Fibroblast of the aortic adventitia (primary cell): Measurements from ENCODE around the gene ADARB2. TPM values are rescaled to one million over a fixed set of nuclear protein-coding genes. Genes with fewer than 3 reads are reported as not detected.
"Not testable (repeated sequence)": the region's sequence is repeated elsewhere in the genome, so short reads cannot be mapped to it uniquely, and the experiment has no call there.

Experiments used
- DNase-seq: peaks from one replicate; pipeline ENCODE4 v3.0.0-alpha.2; 2010; ENCODE audit warnings: low read depth
- H3K4me3 ChIP-seq: 2 replicates; pipeline ENCODE4 v1.5.1; 2011; ENCODE audit warnings: low read depth, mild to moderate bottlenecking, control low read depth, low read length, moderate library complexity
- CTCF ChIP-seq: IDR thresholded peaks from 2 replicates; pipeline ENCODE4 v1.5.1; 2011; ENCODE audit warnings: mild to moderate bottlenecking, low read length, control low read depth, inconsistent platforms; ENCODE audit not compliant: insufficient read depth
- total RNA-seq: library from RNA; depleted of rRNA; stranded (reverse); fragments of >200 nt; gene quantifications from 2 replicates; pipeline ENCODE4 v1.2.3, GENCODE V29; 2012; ENCODE audit warnings: low replicate concordance

The ADARB2 gene
- total RNA-seq, 1 donor: not detected

GRCh38 chr10:1163204-1163660 lies 574.1 kb downstream of the ADARB2 start:
- no peak for TF ChIP-seq CTCF
- no peak for DNase-seq
- H3K4me3 ChIP-seq: no peak overlapping the region

GRCh38 chr10:1162481-1163203 lies 574.7 kb downstream of the ADARB2 start:
- H3K4me3 ChIP-seq: no peak overlapping the region
- TF ChIP-seq CTCF: no peak
- DNase-seq: no peak

- DNase-seq, H3K4me3 ChIP-seq: not testable (repeated sequence)
Measured at GRCh38 chr10:1161315-1161673, 576.0 kb downstream of the ADARB2 start.

GRCh38 chr10:1160561-1161314 lies 576.6 kb downstream of the ADARB2 start:
- no peak overlapping the region for H3K4me3 ChIP-seq
- TF ChIP-seq CTCF: no peak
- no peak for DNase-seq

GRCh38 chr10:1159131-1160061 lies 577.9 kb downstream of the ADARB2 start:
- no peak for DNase-seq
- H3K4me3 ChIP-seq: no peak overlapping the region
- no peak for TF ChIP-seq CTCF

- H3K4me3 ChIP-seq, DNase-seq: not testable (repeated sequence)
Measured at GRCh38 chr10:1158536-1158935, 578.8 kb downstream of the ADARB2 start.

- no peak overlapping the region for H3K4me3 ChIP-seq
- no peak for DNase-seq
- TF ChIP-seq CTCF: no peak
Measured at GRCh38 chr10:1158066-1158465, 579.3 kb downstream of the ADARB2 start.
